Esophagus squamous epithelium (tissue), 4 donors: ENCODE data around the gene EMC8.

Source experiments
- CTCF ChIP-seq, 6 experiments: fragments of 450-650 bp in 4 of 6; fragments of 200-600 bp in 2 of 6; sonication (generic) in 2 of 6; IDR thresholded peaks; one replicate each; pipeline ENCODE4 v1.5.1; 2016 to 2019; ENCODE audit warnings: antibody characterized with exemption in 6 of 6, mild to moderate bottlenecking in 4 of 6, moderate library complexity in 4 of 6
- POLR2A ChIP-seq, 4 donors: fragments of 450-650 bp; IDR thresholded peaks; one replicate each; pipeline ENCODE4 v1.6.1; 2017; ENCODE audit warnings: antibody characterized with exemption in 4 of 4, mild to moderate bottlenecking in 4 of 4, moderate library complexity in 3 of 4

DNA sequence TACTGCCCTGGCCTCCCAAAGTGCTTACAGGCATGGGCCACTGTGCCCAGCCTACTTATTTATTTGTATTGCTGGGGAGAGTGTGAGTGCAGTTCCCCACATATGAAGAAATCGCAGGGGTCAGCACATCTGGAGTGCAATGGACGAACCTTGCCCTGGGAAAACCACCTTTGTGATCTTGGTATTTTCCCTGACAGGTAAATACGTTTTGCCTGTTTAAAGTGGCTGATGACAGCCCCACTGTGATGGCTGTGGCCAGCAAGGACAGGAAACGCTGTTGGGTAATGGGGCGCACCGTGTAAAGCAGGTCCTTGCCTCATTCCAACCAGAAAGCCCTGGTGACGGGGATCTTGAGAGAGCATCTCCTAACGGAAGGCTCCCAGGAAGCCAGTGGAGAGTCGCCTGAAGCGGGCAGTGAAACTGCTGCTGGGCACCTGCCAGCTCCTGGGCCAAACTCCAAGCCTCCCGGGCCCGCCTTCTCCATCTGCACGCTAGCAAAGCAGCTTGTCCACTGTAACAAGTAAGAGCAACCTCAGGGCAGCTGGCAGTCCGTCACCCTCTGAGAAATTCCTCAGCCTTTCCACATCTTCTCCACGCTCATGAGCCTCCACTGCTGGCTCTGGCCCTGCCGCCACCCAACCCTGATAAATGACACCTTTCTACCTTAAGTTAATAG is 17.5 kb downstream of the EMC8 start:
- no peak for TF ChIP-seq CTCF (IDR thresholded peaks at IDR 0.05)
- no peak for TF ChIP-seq POLR2A (IDR thresholded peaks at IDR 0.05)
